ENCODE data around the gene CDC7.
A peak's percentile ranks its signal among the peaks of the same experiment; 100 is the strongest.

The CDC7 gene

DNA sequence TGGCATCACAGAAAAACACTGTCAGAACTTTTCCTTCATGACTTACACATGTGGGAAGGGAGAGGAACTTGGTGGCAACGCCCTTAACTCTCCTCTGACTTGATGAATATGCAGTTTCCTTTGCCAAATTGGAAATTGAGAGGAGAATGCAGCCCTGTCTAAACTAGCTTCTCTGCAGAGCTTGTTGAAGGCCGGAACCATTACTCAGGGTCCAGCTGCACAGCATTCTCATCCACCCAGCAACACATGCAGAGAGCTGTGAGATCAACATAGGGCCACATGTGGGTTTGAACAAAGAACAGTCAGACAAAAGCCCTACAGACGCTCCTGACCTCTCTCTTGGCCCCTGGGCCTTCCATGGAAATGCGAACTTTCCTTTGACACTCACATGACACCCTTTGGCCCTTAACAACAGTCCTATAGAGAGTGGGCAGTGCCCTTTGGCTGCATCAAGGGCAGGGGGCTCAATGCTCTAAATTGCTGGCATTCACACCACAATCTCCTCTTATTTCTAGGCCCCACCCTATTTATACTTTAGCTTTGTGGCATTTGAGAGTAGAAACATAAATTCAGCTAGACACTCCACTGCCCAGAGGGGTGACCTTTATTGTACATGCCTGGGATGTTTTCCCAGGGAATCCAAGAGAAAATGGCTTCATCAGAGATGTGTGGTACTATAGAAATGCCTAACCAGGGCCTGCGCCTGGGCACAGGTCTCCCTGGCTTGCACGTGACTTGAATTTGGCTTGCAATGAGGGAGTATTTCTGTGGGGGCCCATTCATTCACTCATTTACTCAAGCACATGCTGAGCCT is 64.4 kb downstream of the CDC7 start:
- DNase-seq (ENCODE audit: extremely low read depth, low read depth): peak; percentile 80
- TF ChIP-seq, protein P1, sequence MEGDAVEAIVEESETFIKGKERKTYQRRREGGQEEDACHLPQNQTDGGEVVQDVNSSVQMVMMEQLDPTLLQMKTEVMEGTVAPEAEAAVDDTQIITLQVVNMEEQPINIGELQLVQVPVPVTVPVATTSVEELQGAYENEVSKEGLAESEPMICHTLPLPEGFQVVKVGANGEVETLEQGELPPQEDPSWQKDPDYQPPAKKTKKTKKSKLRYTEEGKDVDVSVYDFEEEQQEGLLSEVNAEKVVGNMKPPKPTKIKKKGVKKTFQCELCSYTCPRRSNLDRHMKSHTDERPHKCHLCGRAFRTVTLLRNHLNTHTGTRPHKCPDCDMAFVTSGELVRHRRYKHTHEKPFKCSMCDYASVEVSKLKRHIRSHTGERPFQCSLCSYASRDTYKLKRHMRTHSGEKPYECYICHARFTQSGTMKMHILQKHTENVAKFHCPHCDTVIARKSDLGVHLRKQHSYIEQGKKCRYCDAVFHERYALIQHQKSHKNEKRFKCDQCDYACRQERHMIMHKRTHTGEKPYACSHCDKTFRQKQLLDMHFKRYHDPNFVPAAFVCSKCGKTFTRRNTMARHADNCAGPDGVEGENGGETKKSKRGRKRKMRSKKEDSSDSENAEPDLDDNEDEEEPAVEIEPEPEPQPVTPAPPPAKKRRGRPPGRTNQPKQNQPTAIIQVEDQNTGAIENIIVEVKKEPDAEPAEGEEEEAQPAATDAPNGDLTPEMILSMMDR (IDR thresholded peaks at IDR 0.05; ENCODE audit: low read depth, low read length): no peak

DNA sequence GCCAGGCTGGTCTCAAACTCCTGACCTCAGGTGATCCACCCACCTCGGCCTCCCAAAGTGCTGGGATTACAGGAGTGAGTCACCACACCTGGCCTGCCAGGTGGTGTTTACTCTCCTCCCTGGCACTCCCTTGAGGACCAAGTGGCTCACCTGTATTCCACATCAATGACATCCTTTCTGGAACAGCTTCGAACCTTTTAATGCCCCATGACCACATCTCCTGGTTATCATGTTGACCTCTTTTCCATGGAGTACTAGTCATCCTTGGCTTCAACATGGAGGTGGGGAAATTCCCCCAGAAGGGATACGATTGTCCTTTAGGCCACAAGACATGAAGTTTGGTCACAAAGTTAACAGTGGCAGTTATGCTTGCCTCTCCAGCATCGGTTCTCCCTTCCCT is 66.9 kb downstream of the CDC7 start:
- no peak for DNase-seq (ENCODE audit: extremely low read depth, low read depth)
- TF ChIP-seq, protein P1 (IDR thresholded peaks at IDR 0.05; ENCODE audit: low read depth, low read length): no peak

- DNase-seq (ENCODE audit: extremely low read depth, low read depth): no peak
- TF ChIP-seq, protein P1 (IDR thresholded peaks at IDR 0.05; ENCODE audit: low read depth, low read length): no peak
Measured at GRCh38 chr1:91568261-91568660, 67.6 kb downstream of the CDC7 start.

- TF ChIP-seq, protein P1 (IDR thresholded peaks at IDR 0.05; ENCODE audit: low read depth, low read length): no peak
- DNase-seq (ENCODE audit: extremely low read depth, low read depth): peak; percentile 79
Measured at GRCh38 chr1:91569411-91570119, 68.9 kb downstream of the CDC7 start.

- DNase-seq (ENCODE audit: extremely low read depth, low read depth): no peak
- TF ChIP-seq, protein P1 (IDR thresholded peaks at IDR 0.05; ENCODE audit: low read depth, low read length): no peak
Measured at GRCh38 chr1:91570120-91570448, 69.4 kb downstream of the CDC7 start.

GRCh38 chr1:91572044-91572443 is 71.4 kb downstream of the CDC7 start:
- DNase-seq (ENCODE audit: extremely low read depth, low read depth): no peak
- TF ChIP-seq, protein P1 (IDR thresholded peaks at IDR 0.05; ENCODE audit: low read depth, low read length): no peak

All from AG09319 (cell line).